GM18870 (cell line): Measurements from ENCODE around the gene MB.

Experiments used
- ATAC-seq: cut with Tn5 transposase; IDR thresholded peaks from one replicate; pipeline ENCODE4 v1.9.1; 2021; ENCODE audit warnings: moderate library complexity; ENCODE audit not compliant: unreplicated experiment

Gene MB

GRCh38 chr22:35618427-35619223 is 1.5 kb upstream of the MB start:
- ATAC-seq = no peak

GRCh38 chr22:35616043-35616442 is 1.1 kb downstream of the MB start:
- no peak for ATAC-seq

GRCh38 chr22:35615156-35615555 is 2.0 kb downstream of the MB start:
- ATAC-seq = no peak

GRCh38 chr22:35614404-35614803 is 2.7 kb downstream of the MB start:
- ATAC-seq = no peak

- ATAC-seq = no peak
Measured at GRCh38 chr22:35612903-35613302, 4.2 kb downstream of the MB start.

- ATAC-seq = no peak
Measured at GRCh38 chr22:35611891-35612576, 5.1 kb downstream of the MB start.

- no peak for ATAC-seq
Measured at GRCh38 chr22:35611200-35611890, 5.8 kb downstream of the MB start.

- ATAC-seq = no peak
Measured at GRCh38 chr22:35610741-35611140, 6.4 kb downstream of the MB start.

- ATAC-seq = no peak
Measured at GRCh38 chr22:35609761-35610160, 7.4 kb downstream of the MB start.

- ATAC-seq = no peak
Measured at GRCh38 chr22:35609261-35609660, 7.9 kb downstream of the MB start.

GRCh38 chr22:35608088-35608487 is 9.0 kb downstream of the MB start:
- no peak for ATAC-seq

- no peak for ATAC-seq
Measured at GRCh38 chr22:35606916-35607315, 10.2 kb downstream of the MB start.

- no peak for ATAC-seq
Measured at GRCh38 chr22:35605851-35606481, 11.2 kb downstream of the MB start.

GRCh38 chr22:35605369-35605680 is 11.8 kb downstream of the MB start:
- no peak for ATAC-seq

GRCh38 chr22:35604621-35605368 is 12.3 kb downstream of the MB start:
- no peak for ATAC-seq

- ATAC-seq = no peak
Measured at GRCh38 chr22:35601743-35602615, 15.2 kb downstream of the MB start.

- ATAC-seq = no peak
Measured at GRCh38 chr22:35601013-35601580, 16.0 kb downstream of the MB start.

- no peak for ATAC-seq
Measured at GRCh38 chr22:35600476-35600875, 16.7 kb downstream of the MB start.

- no peak for ATAC-seq
Measured at GRCh38 chr22:35599364-35599763, 17.8 kb downstream of the MB start.

GRCh38 chr22:35598396-35598710 is 18.8 kb downstream of the MB start:
- no peak for ATAC-seq
